Measurements from ENCODE around the gene MXD4. TPM values are rescaled to one million over a fixed set of nuclear protein-coding genes. Genes with fewer than 3 reads are reported as not detected.

The MXD4 gene
- total RNA-seq, 1 experiment from 2014 or later, result 22.3 TPM

- Mint-ChIP-seq H3K4me1 (ENCODE audit: low read depth, unreplicated experiment) (no peaks in the 10 kb centered on the region), H3K4me3 (ENCODE audit: unreplicated experiment) (no peak overlapping the region), H3K36me3 (ENCODE audit: insufficient read depth, unreplicated experiment) (peaks cover 10% of the 10 kb centered on the region), H3K27ac (ENCODE audit: unreplicated experiment) (no peak overlapping the region), H3K27me3 (ENCODE audit: insufficient read depth, unreplicated experiment) (peaks cover 10% of the 10 kb centered on the region), H3K9me3 (ENCODE audit: unreplicated experiment) (peaks cover 8% of the 10 kb centered on the region)
- Histone ChIP-seq H3K4me1 (no peaks in the 10 kb centered on the region), H3K27me3 (replicated peaks; ENCODE audit: control insufficient read depth, insufficient read depth, low read length) (no peaks in the 10 kb centered on the region), H3K36me3 (ENCODE audit: control insufficient read depth, insufficient read depth, low read length) (no peaks in the 10 kb centered on the region), H3K9me3 (no peaks in the 10 kb centered on the region), H3K4me3 (ENCODE audit: low read depth, low read length) (no peak overlapping the region)
- no TSS peak for BruUV-seq (replicated peaks)
- TF ChIP-seq CTCF (IDR thresholded peaks at IDR 0.05; ENCODE audit: insufficient read depth in 1 of 2, low read depth in 1 of 2, low read length in 1 of 2, severe bottlenecking in 1 of 2, unreplicated experiment in 1 of 2), result no peak
- POLR2A ChIA-PET, result no interaction called here
- intact Hi-C loops (cut with micrococcal nuclease; ENCODE audit: unreplicated experiment), result no loop called here
- no peak for DNase-seq
- CTCF ChIA-PET, result interaction anchor here (0.6 kb wide), 1 partner anchor 123 kb away, joined by 3 read pairs; no protein-coding TSS in a partner anchor
Measured at GRCh38 chr4:2298532-2298991, 36.7 kb upstream of the MXD4 start.

- H3K9me3 Mint-ChIP-seq (ENCODE audit: unreplicated experiment), result peaks cover 8% of the 10 kb centered on the region
- H3K9me3 ChIP-seq, result no peaks in the 10 kb centered on the region
- peaks cover 5% of the 10 kb centered on the region for H3K36me3 Mint-ChIP-seq (ENCODE audit: insufficient read depth, unreplicated experiment)
- no peak for TF ChIP-seq CTCF (IDR thresholded peaks at IDR 0.05; ENCODE audit: insufficient read depth in 1 of 2, low read depth in 1 of 2, low read length in 1 of 2, severe bottlenecking in 1 of 2, unreplicated experiment in 1 of 2)
- no peaks in the 10 kb centered on the region for H3K4me1 Mint-ChIP-seq (ENCODE audit: low read depth, unreplicated experiment)
- POLR2A ChIA-PET, result no interaction called here
- no peaks in the 10 kb centered on the region for H3K27me3 ChIP-seq (replicated peaks; ENCODE audit: control insufficient read depth, insufficient read depth, low read length)
- no peak overlapping the region for H3K4me3 Mint-ChIP-seq (ENCODE audit: unreplicated experiment)
- peaks cover 10% of the 10 kb centered on the region for H3K27me3 Mint-ChIP-seq (ENCODE audit: insufficient read depth, unreplicated experiment)
- DNase-seq, result no peak
- H3K4me3 ChIP-seq (ENCODE audit: low read depth, low read length), result no peak overlapping the region
- H3K4me1 ChIP-seq, result no peaks in the 10 kb centered on the region
- CTCF ChIA-PET, result no interaction called here
- H3K36me3 ChIP-seq (ENCODE audit: control insufficient read depth, insufficient read depth, low read length), result no peaks in the 10 kb centered on the region
- BruUV-seq (replicated peaks), result no TSS peak
- intact Hi-C loops (cut with micrococcal nuclease; ENCODE audit: unreplicated experiment), result no loop called here
- no peak overlapping the region for H3K27ac Mint-ChIP-seq (ENCODE audit: unreplicated experiment)
Measured at GRCh38 chr4:2297606-2298531, 36.0 kb upstream of the MXD4 start.

- no peaks in the 10 kb centered on the region for H3K4me1 ChIP-seq
- POLR2A ChIA-PET, result no interaction called here
- Mint-ChIP-seq H3K27ac (ENCODE audit: unreplicated experiment) (no peak overlapping the region), H3K36me3 (ENCODE audit: insufficient read depth, unreplicated experiment) (peaks cover 5% of the 10 kb centered on the region), H3K4me3 (ENCODE audit: unreplicated experiment) (no peak overlapping the region), H3K4me1 (ENCODE audit: low read depth, unreplicated experiment) (no peaks in the 10 kb centered on the region), H3K9me3 (ENCODE audit: unreplicated experiment) (no peaks in the 10 kb centered on the region), H3K27me3 (ENCODE audit: insufficient read depth, unreplicated experiment) (peaks cover 10% of the 10 kb centered on the region)
- no TSS peak for BruUV-seq (replicated peaks)
- no peak overlapping the region for H3K4me3 ChIP-seq (ENCODE audit: low read depth, low read length)
- CTCF ChIA-PET, result no interaction called here
- no peaks in the 10 kb centered on the region for H3K27me3 ChIP-seq (replicated peaks; ENCODE audit: control insufficient read depth, insufficient read depth, low read length)
- no peaks in the 10 kb centered on the region for H3K9me3 ChIP-seq
- DNase-seq, result no peak
- H3K36me3 ChIP-seq (ENCODE audit: control insufficient read depth, insufficient read depth, low read length), result no peaks in the 10 kb centered on the region
- no peak for TF ChIP-seq CTCF (IDR thresholded peaks at IDR 0.05; ENCODE audit: insufficient read depth in 1 of 2, low read depth in 1 of 2, low read length in 1 of 2, severe bottlenecking in 1 of 2, unreplicated experiment in 1 of 2)
- intact Hi-C loops (cut with micrococcal nuclease; ENCODE audit: unreplicated experiment), result no loop called here
Measured at GRCh38 chr4:2296631-2297601, 35.0 kb upstream of the MXD4 start.

Measured in Caco-2 (cell line).